HCT116 (cell line): ENCODE data around the gene PLEK. TPM values are rescaled to one million over a fixed set of nuclear protein-coding genes. Genes with fewer than 3 reads are reported as not detected.

ENCODE experiments used
- ATAC-seq: fragments of 200-7000 bp; cut with Tn5 transposase; 2 replicates; pipeline ENCODE4 v1.9.1; 2020; ENCODE audit warnings: mild to moderate bottlenecking, moderate library complexity
- BruUV-seq: library from RNA; stranded (reverse); fragments of 400-500 nt; replicated peaks from 2 replicates; lab custom pipeline; 2021; lab: Mats Ljungman, UMichigan
- CTCF ChIA-PET: fragments of 300-600 bp; sonication (Branson Sonifier 250); formaldehyde crosslinking; loops from one replicate; lab custom pipeline; 2021; ENCODE audit warnings: antibody characterized with exemption; lab: Charles Lee
- POLR2A ChIA-PET: fragments of 300-600, 350-600 bp; sonication (Branson Sonifier 250); formaldehyde crosslinking; loops from one replicate; lab custom pipeline; 2021; ENCODE audit warnings: antibody characterized with exemption; lab: Charles Lee
- RAD21 ChIA-PET, 2 experiments: fragments of 300-600 bp; sonication (Branson Sonifier 250); formaldehyde crosslinking; loops; one replicate each; lab custom pipeline; 2023; ENCODE audit warnings: low total read pairs in 2 of 2; ENCODE audit not compliant: uncharacterized antibody in 2 of 2, unreplicated experiment in 2 of 2, low non-redundant PET in 1 of 2; lab: Charles Lee
- DNase-seq: peaks from one replicate; pipeline ENCODE4 v3.0.0-alpha.2; 2010; ENCODE audit warnings: low read depth, low spot score
- H2AFZ ChIP-seq: fragments of 200-600 bp; shearing (Covaris generic), sonication (generic); 2 replicates; pipeline ENCODE4 v1.6.1; 2017; ENCODE audit warnings: low read depth, mixed run types, mixed read lengths, antibody characterized with exemption, low read length; ENCODE audit not compliant: poor library complexity, severe bottlenecking
- H3K27ac ChIP-seq: 2 replicates; pipeline ENCODE4 v1.5.1; 2012; ENCODE audit warnings: low read depth, low read length
- H3K27me3 ChIP-seq: fragments of 200-600 bp; sonication (generic); 2 replicates; pipeline ENCODE4 v1.6.1; 2016; ENCODE audit warnings: mixed run types, low read length, mixed read lengths; ENCODE audit not compliant: insufficient read depth
- H3K36me3 ChIP-seq, 2 experiments: fragments of 200-500 bp in 1 of 2; fragments of 200-600 bp in 1 of 2; sonication (Bioruptor generic) in 1 of 2; sonication (generic) in 1 of 2; 2 replicates each; pipeline versions ENCODE4 v1.5.1 to v1.6.1; 2014 to 2016; ENCODE audit warnings: low read length in 2 of 2, inconsistent platforms in 1 of 2, mixed read lengths in 1 of 2, mixed run types in 1 of 2; ENCODE audit not compliant: insufficient read depth in 2 of 2, control insufficient read depth in 1 of 2
- H3K4me1 ChIP-seq, 2 experiments: fragments of 200-600 bp in 1 of 2; sonication (generic) in 1 of 2; 2 replicates each; pipeline versions ENCODE4 v1.5.1 to v1.6.1; 2012 to 2017; ENCODE audit warnings: low read length in 2 of 2, inconsistent platforms in 1 of 2, mild to moderate bottlenecking in 1 of 2, mixed read lengths in 1 of 2, mixed run types in 1 of 2, moderate library complexity in 1 of 2; ENCODE audit not compliant: insufficient read depth in 2 of 2, control insufficient read depth in 1 of 2
- H3K4me2 ChIP-seq: fragments of 200-600 bp; sonication (generic); 2 replicates; pipeline ENCODE4 v1.6.1; 2017; ENCODE audit warnings: mixed run types, low read length, mixed read lengths
- H3K4me3 ChIP-seq, 2 experiments: fragments of 200-600 bp in 1 of 2; sonication (generic) in 1 of 2; replicated peaks in 1 of 2; 2 replicates each; pipeline ENCODE4 v1.5.1; 2011 to 2016; ENCODE audit warnings: low read length in 2 of 2, control low read depth in 1 of 2, low read depth in 1 of 2, mild to moderate bottlenecking in 1 of 2, mixed read lengths in 1 of 2, mixed run types in 1 of 2
- H3K79me2 ChIP-seq: fragments of 200-600 bp; sonication (generic); 2 replicates; pipeline ENCODE4 v1.6.1; 2017; ENCODE audit warnings: mild to moderate bottlenecking, mixed run types, low read length, moderate library complexity, mixed read lengths; ENCODE audit not compliant: insufficient read depth
- H3K9ac ChIP-seq: fragments of 200-600 bp; sonication (generic); 2 replicates; pipeline ENCODE4 v1.6.1; 2016; ENCODE audit warnings: low read length, mixed read lengths
- H3K9me2 ChIP-seq: fragments of 200-600 bp; sonication (generic), shearing (Covaris generic); 2 replicates; pipeline ENCODE4 v1.6.1; 2017; ENCODE audit warnings: mixed run types, mild to moderate bottlenecking, moderate library complexity; ENCODE audit not compliant: insufficient read depth
- H3K9me3 ChIP-seq, 2 experiments: fragments of 200-500 bp in 1 of 2; fragments of 200-600 bp in 1 of 2; sonication (Bioruptor generic) in 1 of 2; sonication (generic) in 1 of 2; 2 replicates each; pipeline ENCODE4 v1.6.1; 2014 to 2017; ENCODE audit warnings: low read length in 2 of 2, mixed read lengths in 2 of 2, inconsistent platforms in 1 of 2, low read depth in 1 of 2, mild to moderate bottlenecking in 1 of 2, mixed run types in 1 of 2, moderate library complexity in 1 of 2; ENCODE audit not compliant: control insufficient read depth in 1 of 2, insufficient read depth in 1 of 2
- H4K20me1 ChIP-seq: fragments of 200-600 bp; sonication (generic), shearing (Covaris generic); 2 replicates; pipeline ENCODE4 v1.6.1; 2017; ENCODE audit warnings: mixed run types, mild to moderate bottlenecking, moderate library complexity; ENCODE audit not compliant: insufficient read depth
- EGR1 ChIP-seq: IDR thresholded peaks from 2 replicates; pipeline ENCODE4 v1.6.1; 2012; ENCODE audit warnings: low read depth
- EZH2 ChIP-seq: fragments of 200-600 bp; sonication (generic); IDR thresholded peaks from 2 replicates; pipeline ENCODE4 v1.6.1; 2017; ENCODE audit warnings: antibody characterized with exemption, mixed run types
- EZH2phosphoT487 ChIP-seq: fragments of 200-600 bp; IDR thresholded peaks from 2 replicates; pipeline ENCODE4 v1.6.1; 2018; ENCODE audit warnings: antibody characterized with exemption, borderline replicate concordance
- FOSL1 ChIP-seq: IDR thresholded peaks from 2 replicates; pipeline ENCODE4 v1.6.1; 2012; ENCODE audit warnings: low read depth
- POLR2A ChIP-seq: IDR thresholded peaks from 2 replicates; pipeline ENCODE4 v1.7.0; 2011; ENCODE audit warnings: borderline replicate concordance; ENCODE audit not compliant: insufficient read depth, insufficient read length; ENCODE audit errors: extremely low read depth
- POLR2AphosphoS5 ChIP-seq: IDR thresholded peaks from 2 replicates; pipeline ENCODE4 v1.6.1; 2011; ENCODE audit warnings: mild to moderate bottlenecking, low read depth, low read length, moderate library complexity
- RAD21 ChIP-seq: IDR thresholded peaks from 2 replicates; pipeline ENCODE4 v1.6.1; 2012; ENCODE audit warnings: low read depth, mild to moderate bottlenecking
- SIN3A ChIP-seq: IDR thresholded peaks from 2 replicates; pipeline ENCODE4 v1.6.1; 2012; ENCODE audit warnings: low read depth
- SRF ChIP-seq: IDR thresholded peaks from 2 replicates; pipeline ENCODE4 v1.6.1; 2012; ENCODE audit warnings: low read depth
- YY1 ChIP-seq: IDR thresholded peaks from 2 replicates; pipeline ENCODE4 v1.6.1; 2011; ENCODE audit warnings: low read length, low read depth, moderate library complexity, mild to moderate bottlenecking; ENCODE audit not compliant: insufficient replicate concordance; ENCODE audit errors: extremely low read depth
- ZFX ChIP-seq: fragments of 450-650 bp; IDR thresholded peaks from 2 replicates; pipeline ENCODE4 v1.6.1; 2017
- ZNF274 ChIP-seq: fragments of 200-500 bp; sonication (Bioruptor generic); IDR thresholded peaks from 2 replicates; pipeline ENCODE4 v1.6.1; 2014; ENCODE audit warnings: mild to moderate bottlenecking, low read depth, low read length, inconsistent platforms
- intact Hi-C: fragments of 100-400 bp; cut with micrococcal nuclease; formaldehyde crosslinking; loops from 2 replicates; pipeline ENCODE4 v1.10.0; 2022
- total RNA-seq: library from RNA; stranded (reverse); gene quantifications from one replicate; pipeline ENCODE4 v1.2.1, GENCODE V29; 2021; ENCODE audit not compliant: unreplicated experiment
- TF ChIP-seq, protein P1 (sequence below): IDR thresholded peaks from 2 replicates; pipeline ENCODE4 v1.6.1; 2012
- TF ChIP-seq, protein P2 (sequence below), 3 experiments: fragments of 200-600 bp in 1 of 3; sonication (generic) in 1 of 3; IDR thresholded peaks in 2 of 3; conservative IDR thresholded peaks in 1 of 3; 2 replicates each; pipeline ENCODE4 v1.5.1; 2012 to 2017; ENCODE audit warnings: low read depth in 2 of 3, low read length in 2 of 3, antibody characterized with exemption in 1 of 3, borderline replicate concordance in 1 of 3, control low read depth in 1 of 3, mild to moderate bottlenecking in 1 of 3, mixed read lengths in 1 of 3, mixed run types in 1 of 3, moderate library complexity in 1 of 3; ENCODE audit not compliant: insufficient read depth in 1 of 3
- TF ChIP-seq, protein P3 (sequence below): IDR thresholded peaks from 2 replicates; pipeline ENCODE4 v1.6.1; 2012
- TF ChIP-seq, protein P4 (sequence below): IDR thresholded peaks from 2 replicates; pipeline ENCODE4 v1.6.1; 2012; ENCODE audit warnings: low read depth

Gene PLEK
- total RNA-seq, 1 experiment from 2014 or later = 0.22 TPM

DNA sequence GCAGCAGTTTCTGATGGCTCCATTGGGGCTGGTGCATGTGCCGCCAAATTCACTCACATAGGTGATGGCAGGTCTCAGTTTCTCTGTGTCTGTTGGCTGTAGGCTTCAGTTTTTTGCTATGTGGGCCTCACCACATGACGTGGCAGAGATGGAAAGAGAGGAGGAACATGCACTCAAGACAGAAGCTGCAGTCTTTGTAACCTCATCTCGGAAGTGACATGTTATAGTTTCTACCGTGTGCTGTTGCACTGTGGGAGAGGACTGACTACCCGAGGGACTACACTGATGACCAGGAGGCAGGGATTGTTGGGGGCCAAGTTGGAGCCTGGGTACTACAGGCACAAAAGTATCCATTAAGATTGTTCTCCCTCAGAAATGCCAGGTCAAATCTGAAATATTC lies 36.2 kb upstream of the PLEK start:
- H3K9ac ChIP-seq = no peak overlapping the region
- no peak for TF ChIP-seq FOSL1
- TF ChIP-seq, protein P1, sequence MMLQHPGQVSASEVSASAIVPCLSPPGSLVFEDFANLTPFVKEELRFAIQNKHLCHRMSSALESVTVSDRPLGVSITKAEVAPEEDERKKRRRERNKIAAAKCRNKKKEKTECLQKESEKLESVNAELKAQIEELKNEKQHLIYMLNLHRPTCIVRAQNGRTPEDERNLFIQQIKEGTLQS = no peak
- TF ChIP-seq, protein P2, sequence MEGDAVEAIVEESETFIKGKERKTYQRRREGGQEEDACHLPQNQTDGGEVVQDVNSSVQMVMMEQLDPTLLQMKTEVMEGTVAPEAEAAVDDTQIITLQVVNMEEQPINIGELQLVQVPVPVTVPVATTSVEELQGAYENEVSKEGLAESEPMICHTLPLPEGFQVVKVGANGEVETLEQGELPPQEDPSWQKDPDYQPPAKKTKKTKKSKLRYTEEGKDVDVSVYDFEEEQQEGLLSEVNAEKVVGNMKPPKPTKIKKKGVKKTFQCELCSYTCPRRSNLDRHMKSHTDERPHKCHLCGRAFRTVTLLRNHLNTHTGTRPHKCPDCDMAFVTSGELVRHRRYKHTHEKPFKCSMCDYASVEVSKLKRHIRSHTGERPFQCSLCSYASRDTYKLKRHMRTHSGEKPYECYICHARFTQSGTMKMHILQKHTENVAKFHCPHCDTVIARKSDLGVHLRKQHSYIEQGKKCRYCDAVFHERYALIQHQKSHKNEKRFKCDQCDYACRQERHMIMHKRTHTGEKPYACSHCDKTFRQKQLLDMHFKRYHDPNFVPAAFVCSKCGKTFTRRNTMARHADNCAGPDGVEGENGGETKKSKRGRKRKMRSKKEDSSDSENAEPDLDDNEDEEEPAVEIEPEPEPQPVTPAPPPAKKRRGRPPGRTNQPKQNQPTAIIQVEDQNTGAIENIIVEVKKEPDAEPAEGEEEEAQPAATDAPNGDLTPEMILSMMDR (IDR thresholded peaks at IDR 0.05 in 2 of 3, conservative IDR thresholded peaks at IDR 0.05 in 1 of 3; ENCODE audit: borderline replicate concordance in 1 of 3, insufficient read depth in 1 of 3, low read depth in 2 of 3, low read length in 2 of 3) = no peak
- TF ChIP-seq RAD21 = no peak
- no peak for TF ChIP-seq POLR2A
- TF ChIP-seq, protein P3, sequence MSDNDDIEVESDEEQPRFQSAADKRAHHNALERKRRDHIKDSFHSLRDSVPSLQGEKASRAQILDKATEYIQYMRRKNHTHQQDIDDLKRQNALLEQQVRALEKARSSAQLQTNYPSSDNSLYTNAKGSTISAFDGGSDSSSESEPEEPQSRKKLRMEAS = no peak
- no peak for TF ChIP-seq POLR2AphosphoS5
- no peak for TF ChIP-seq SRF
- no peak for TF ChIP-seq ZNF274
- TF ChIP-seq EZH2phosphoT487 = no peak
- no peak for TF ChIP-seq YY1
- TF ChIP-seq SIN3A = no peak
- TF ChIP-seq ZFX = no peak
- no peak for TF ChIP-seq EZH2
- no peak for TF ChIP-seq EGR1
- TF ChIP-seq, protein P4, sequence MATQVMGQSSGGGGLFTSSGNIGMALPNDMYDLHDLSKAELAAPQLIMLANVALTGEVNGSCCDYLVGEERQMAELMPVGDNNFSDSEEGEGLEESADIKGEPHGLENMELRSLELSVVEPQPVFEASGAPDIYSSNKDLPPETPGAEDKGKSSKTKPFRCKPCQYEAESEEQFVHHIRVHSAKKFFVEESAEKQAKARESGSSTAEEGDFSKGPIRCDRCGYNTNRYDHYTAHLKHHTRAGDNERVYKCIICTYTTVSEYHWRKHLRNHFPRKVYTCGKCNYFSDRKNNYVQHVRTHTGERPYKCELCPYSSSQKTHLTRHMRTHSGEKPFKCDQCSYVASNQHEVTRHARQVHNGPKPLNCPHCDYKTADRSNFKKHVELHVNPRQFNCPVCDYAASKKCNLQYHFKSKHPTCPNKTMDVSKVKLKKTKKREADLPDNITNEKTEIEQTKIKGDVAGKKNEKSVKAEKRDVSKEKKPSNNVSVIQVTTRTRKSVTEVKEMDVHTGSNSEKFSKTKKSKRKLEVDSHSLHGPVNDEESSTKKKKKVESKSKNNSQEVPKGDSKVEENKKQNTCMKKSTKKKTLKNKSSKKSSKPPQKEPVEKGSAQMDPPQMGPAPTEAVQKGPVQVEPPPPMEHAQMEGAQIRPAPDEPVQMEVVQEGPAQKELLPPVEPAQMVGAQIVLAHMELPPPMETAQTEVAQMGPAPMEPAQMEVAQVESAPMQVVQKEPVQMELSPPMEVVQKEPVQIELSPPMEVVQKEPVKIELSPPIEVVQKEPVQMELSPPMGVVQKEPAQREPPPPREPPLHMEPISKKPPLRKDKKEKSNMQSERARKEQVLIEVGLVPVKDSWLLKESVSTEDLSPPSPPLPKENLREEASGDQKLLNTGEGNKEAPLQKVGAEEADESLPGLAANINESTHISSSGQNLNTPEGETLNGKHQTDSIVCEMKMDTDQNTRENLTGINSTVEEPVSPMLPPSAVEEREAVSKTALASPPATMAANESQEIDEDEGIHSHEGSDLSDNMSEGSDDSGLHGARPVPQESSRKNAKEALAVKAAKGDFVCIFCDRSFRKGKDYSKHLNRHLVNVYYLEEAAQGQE = no peak
- no peak overlapping the region for H3K4me3 ChIP-seq
- H3K9me2 ChIP-seq = no peaks in the 10 kb centered on the region
- no peaks in the 10 kb centered on the region for H3K79me2 ChIP-seq
- ATAC-seq (no peak), DNase-seq (no peak)
- ChIA-PET RAD21 (no interaction called here), POLR2A (no interaction called here), CTCF (no interaction called here)
- no peaks in the 10 kb centered on the region for H3K9me3 ChIP-seq
- no TSS peak for BruUV-seq
- no peak overlapping the region for H3K27ac ChIP-seq
- intact Hi-C loops = no loop called here
- H3K4me1 ChIP-seq = no peaks in the 10 kb centered on the region
- no peaks in the 10 kb centered on the region for H3K27me3 ChIP-seq
- no peaks in the 10 kb centered on the region for H3K36me3 ChIP-seq
- no peaks in the 10 kb centered on the region for H4K20me1 ChIP-seq
- no peak overlapping the region for H3K4me2 ChIP-seq
- no peak overlapping the region for H2AFZ ChIP-seq
